NT2/D1 (cell line): Measurements from ENCODE around the gene CEP131.

Source experiments
- YY1 ChIP-seq: IDR thresholded peaks from 2 replicates; pipeline ENCODE4 v1.6.1; 2011; ENCODE audit not compliant: insufficient read length, insufficient read depth
- ZNF274 ChIP-seq: IDR thresholded peaks from 2 replicates; pipeline ENCODE4 v1.6.1; 2011; ENCODE audit warnings: mild to moderate bottlenecking, low read depth, low read length

GRCh38 chr17:81144423-81144781, 78.4 kb downstream of the CEP131 start:
- TF ChIP-seq ZNF274 = no peak
- TF ChIP-seq YY1 = no peak
